ENCODE data around the gene HNF4A.

- TF ChIP-seq CTCF (IDR thresholded peaks at IDR 0.05; ENCODE audit: borderline replicate concordance, extremely low read depth, low read length, poor library complexity, severe bottlenecking), result no peak
- no peak for TF ChIP-seq EZH2 (IDR thresholded peaks at IDR 0.05; ENCODE audit: borderline replicate concordance, low read depth, low read length, severe bottlenecking)
Measured at GRCh38 chr20:44478206-44478605, 122.7 kb downstream of the HNF4A start.
